HG03520 (cell line): ENCODE measurements around the gene CLCC1.

Experiments used
- ATAC-seq: cut with Tn5 transposase; IDR thresholded peaks from one replicate; pipeline ENCODE4 v1.9.1; 2021; ENCODE audit warnings: mild to moderate bottlenecking, moderate library complexity; ENCODE audit not compliant: unreplicated experiment

Gene CLCC1

DNA sequence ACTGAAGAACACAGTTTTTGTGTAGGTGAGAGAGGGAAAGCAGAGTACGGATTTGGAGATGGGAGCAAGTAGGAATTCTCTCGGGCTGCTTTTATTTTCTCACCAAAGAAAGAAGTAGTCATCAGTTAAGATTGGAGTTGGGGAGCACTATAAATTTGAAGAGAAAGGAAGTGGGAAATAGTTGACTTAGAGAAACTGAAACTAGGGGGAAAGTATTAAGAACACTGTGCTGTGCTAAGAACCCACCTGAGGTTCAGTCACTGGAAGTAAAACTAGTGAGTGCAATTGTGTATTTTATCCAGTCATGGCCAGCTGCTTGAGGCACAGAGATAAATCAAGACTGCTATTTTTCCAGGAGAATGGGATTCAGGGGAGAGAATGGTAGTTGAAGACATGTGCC is 37.4 kb downstream of the CLCC1 start:
- ATAC-seq, result no peak

- no peak for ATAC-seq
Measured at GRCh38 chr1:108916788-108917187, 46.5 kb downstream of the CLCC1 start.
